ENCODE measurements around the gene EPB41L5. TPM values are rescaled to one million over a fixed set of nuclear protein-coding genes. Genes with fewer than 3 reads are reported as not detected.
"Not testable (repeated sequence)": the region's sequence is repeated elsewhere in the genome, so short reads cannot be mapped to it uniquely, and the experiment has no call there.

The EPB41L5 gene
- polyA plus RNA-seq (ENCODE audit: insufficient read length in 10 of 10): 10 to 100 TPM in 9 of 10 donors, 1 to 10 TPM in 1; 8.9 to 18.3 (median 15.0) TPM
- long read RNA-seq, donor 1: 0 reads
- long read RNA-seq, donor 2: 0 reads
- long read RNA-seq, donor 3: 0 reads
- long read RNA-seq, donor 4: 0 reads
- long read RNA-seq, donor 5: 0 reads
- long read RNA-seq, donor 6: 0 reads
- long read RNA-seq, donor 7: 0 reads
- long read RNA-seq, donor 8: 0 reads
- long read RNA-seq, donor 9: 0 reads

GRCh38 chr2:120012771-120013596 lies at the start of gene EPB41L5:
TSS of gene EPB41L5 (plus strand) at chr2:120013077. CDS start at chr2:120019085, 6,008 bp downstream.
- DNase-seq: peak; percentile 94 to 98 (median 97)

GRCh38 chr2:119981896-119982295 lies 31.0 kb upstream of the EPB41L5 start:
- DNase-seq: no peak

- no peak for DNase-seq
These were observed 30.4 kb upstream of the EPB41L5 start for GRCh38 chr2:119982506-119982905.

GRCh38 chr2:119983108-119983507 lies 29.8 kb upstream of the EPB41L5 start:
- DNase-seq: no peak

GRCh38 chr2:119996148-119996547 lies 16.7 kb upstream of the EPB41L5 start:
- no peak for DNase-seq

- DNase-seq: not testable (repeated sequence)
These were observed 15.7 kb upstream of the EPB41L5 start for GRCh38 chr2:119996896-119997891.

- no peak for DNase-seq
These were observed 11.4 kb upstream of the EPB41L5 start for GRCh38 chr2:120001471-120001870.

- DNase-seq: no peak
These were observed 8.6 kb upstream of the EPB41L5 start for GRCh38 chr2:120004254-120004653.

- DNase-seq: no peak
These were observed 6.9 kb upstream of the EPB41L5 start for GRCh38 chr2:120005834-120006521.

- DNase-seq: no peak
These were observed 5.0 kb upstream of the EPB41L5 start for GRCh38 chr2:120007851-120008250.

- DNase-seq: no peak
These were observed 514 bp upstream of the EPB41L5 start for GRCh38 chr2:120012363-120012762.

- DNase-seq: no peak
These were observed 833 bp downstream of the EPB41L5 start for GRCh38 chr2:120013597-120014223.

- DNase-seq: peak in 1 of 3 donors; percentile 38
These were observed 1.5 kb downstream of the EPB41L5 start for GRCh38 chr2:120014226-120014980.

- no peak for DNase-seq
These were observed 3.9 kb downstream of the EPB41L5 start for GRCh38 chr2:120016800-120017199.

- no peak for DNase-seq
These were observed 4.3 kb downstream of the EPB41L5 start for GRCh38 chr2:120017201-120017600.

GRCh38 chr2:120018549-120018948 lies 5.7 kb downstream of the EPB41L5 start:
- no peak for DNase-seq

GRCh38 chr2:120020554-120020953 lies 7.7 kb downstream of the EPB41L5 start:
- DNase-seq: no peak

GRCh38 chr2:120022505-120022904 lies 9.6 kb downstream of the EPB41L5 start:
- not testable (repeated sequence) for DNase-seq

- no peak for DNase-seq
These were observed 14.0 kb downstream of the EPB41L5 start for GRCh38 chr2:120026890-120027289.

GRCh38 chr2:120028795-120029194 lies 15.9 kb downstream of the EPB41L5 start:
- no peak for DNase-seq
